ENCODE data around the gene MS4A7. TPM values are rescaled to one million over a fixed set of nuclear protein-coding genes. Genes with fewer than 3 reads are reported as not detected.
"Not testable (repeated sequence)": the region's sequence is repeated elsewhere in the genome, so short reads cannot be mapped to it uniquely, and the experiment has no call there.

The MS4A7 gene
- total RNA-seq, 1 donor from 2014 or later, result not detected

- Histone ChIP-seq H3K79me2 (ENCODE audit: insufficient read depth, low read length) (no peaks in the 10 kb centered on the region), H3K9me3 (ENCODE audit: insufficient read depth, low read depth, low read length) (peaks cover 5% of the 10 kb centered on the region), H3K9ac (ENCODE audit: low read length) (no peak overlapping the region), H3K36me3 (ENCODE audit: insufficient read depth, low read length) (no peaks in the 10 kb centered on the region), H3K4me1 (ENCODE audit: insufficient read depth, low read length) (no peaks in the 10 kb centered on the region), H2AFZ (ENCODE audit: low read depth, low read length) (no peak overlapping the region), H3K4me2 (ENCODE audit: low read length) (no peak overlapping the region), H4K20me1 (ENCODE audit: insufficient read depth, low read length) (peaks cover 4% of the 10 kb centered on the region), H3K4me3 (ENCODE audit: insufficient read depth, low read depth, low read length) (no peak overlapping the region), H3K27me3 (ENCODE audit: insufficient read depth, low read length) (no peaks in the 10 kb centered on the region), H3K27ac (ENCODE audit: low read depth, low read length) (no peak overlapping the region)
- TF ChIP-seq EZH2 (IDR thresholded peaks at IDR 0.05; ENCODE audit: insufficient read depth, low read length) (no peak), CTCF (IDR thresholded peaks at IDR 0.05; ENCODE audit: insufficient read depth, low read depth, low read length) (no peak)
- H3K27me3 Mint-ChIP-seq (ENCODE audit: low read depth, unreplicated experiment), result peaks cover 4% of the 10 kb centered on the region
- no peak overlapping the region for H3K27ac Mint-ChIP-seq (ENCODE audit: unreplicated experiment)
- DNase-seq (ENCODE audit: low read depth), result no peak
- no peak for FAIRE-seq
- H3K36me3 Mint-ChIP-seq (ENCODE audit: low read depth, unreplicated experiment), result no peaks in the 10 kb centered on the region
- H3K9me3 Mint-ChIP-seq (ENCODE audit: unreplicated experiment), result peaks cover 7% of the 10 kb centered on the region
- H3K4me3 Mint-ChIP-seq (ENCODE audit: unreplicated experiment), result no peak overlapping the region
- no peaks in the 10 kb centered on the region for H3K4me1 Mint-ChIP-seq (ENCODE audit: low read depth, unreplicated experiment)
These were observed 16.1 kb upstream of the MS4A7 start for GRCh38 chr11:60362241-60362640.

DNA sequence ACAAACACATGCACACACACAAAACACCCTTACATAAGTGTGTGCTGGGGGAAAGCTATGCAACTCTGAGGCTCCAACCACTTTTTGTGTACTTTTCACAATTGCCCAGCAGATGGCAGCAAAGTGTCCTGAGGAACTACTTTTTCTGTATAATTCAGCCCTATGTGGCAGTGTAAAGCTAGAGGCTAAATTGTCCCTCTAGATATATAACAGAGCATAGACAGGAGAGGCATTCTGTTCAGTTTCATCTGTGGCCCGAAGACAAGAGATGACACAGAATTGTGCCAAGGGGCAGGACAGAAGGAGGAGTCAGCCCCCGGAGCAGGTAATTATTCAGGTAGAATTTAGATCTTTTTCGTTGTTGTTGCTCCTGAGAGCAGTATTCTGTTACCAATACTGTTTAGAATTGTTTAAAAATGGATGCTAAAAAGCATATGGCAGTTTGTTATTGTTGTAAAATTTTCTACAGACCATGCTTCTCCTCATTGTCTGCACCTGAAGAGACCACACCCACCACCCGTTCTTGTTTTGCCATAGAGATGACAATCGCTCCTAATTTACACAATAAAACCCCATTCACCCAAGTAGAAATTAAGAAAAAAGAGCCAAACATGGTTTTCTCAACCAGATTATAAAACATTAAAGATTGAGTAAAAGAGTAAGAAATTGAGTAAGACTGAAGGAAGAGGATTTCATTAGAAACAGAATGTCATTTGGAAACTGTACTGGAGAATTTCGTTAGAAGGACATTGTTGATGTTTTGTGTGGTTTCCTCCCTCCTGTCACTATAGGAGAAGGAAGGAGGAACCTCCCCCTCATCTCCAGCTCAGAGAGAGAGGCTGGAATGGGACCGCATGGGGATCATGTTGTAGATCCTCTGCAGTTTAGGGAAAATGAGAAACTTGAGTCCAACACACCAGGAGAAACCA lies 14.5 kb upstream of the MS4A7 start:
- peaks cover 4% of the 10 kb centered on the region for H4K20me1 ChIP-seq (ENCODE audit: insufficient read depth, low read length)
- TF ChIP-seq EZH2 (IDR thresholded peaks at IDR 0.05; ENCODE audit: insufficient read depth, low read length) (no peak), CTCF (IDR thresholded peaks at IDR 0.05; ENCODE audit: insufficient read depth, low read depth, low read length) (peak; percentile 71)
- no peak overlapping the region for H3K27ac Mint-ChIP-seq (ENCODE audit: unreplicated experiment)
- H2AFZ ChIP-seq (ENCODE audit: low read depth, low read length), result no peak overlapping the region
- no peaks in the 10 kb centered on the region for H3K79me2 ChIP-seq (ENCODE audit: insufficient read depth, low read length)
- H3K27me3 Mint-ChIP-seq (ENCODE audit: low read depth, unreplicated experiment), result peaks cover 4% of the 10 kb centered on the region
- no peaks in the 10 kb centered on the region for H3K36me3 ChIP-seq (ENCODE audit: insufficient read depth, low read length)
- H3K9ac ChIP-seq (ENCODE audit: low read length), result no peak overlapping the region
- FAIRE-seq (no peak), DNase-seq (ENCODE audit: low read depth) (peak; percentile 9)
- H3K27ac ChIP-seq (ENCODE audit: low read depth, low read length), result no peak overlapping the region
- H3K9me3 ChIP-seq (ENCODE audit: insufficient read depth, low read depth, low read length), result peaks cover 5% of the 10 kb centered on the region
- H3K36me3 Mint-ChIP-seq (ENCODE audit: low read depth, unreplicated experiment), result no peaks in the 10 kb centered on the region
- no peaks in the 10 kb centered on the region for H3K4me1 Mint-ChIP-seq (ENCODE audit: low read depth, unreplicated experiment)
- H3K4me1 ChIP-seq (ENCODE audit: insufficient read depth, low read length), result no peaks in the 10 kb centered on the region
- no peak overlapping the region for H3K4me3 ChIP-seq (ENCODE audit: insufficient read depth, low read depth, low read length)
- peaks cover 10% of the 10 kb centered on the region for H3K9me3 Mint-ChIP-seq (ENCODE audit: unreplicated experiment)
- H3K4me2 ChIP-seq (ENCODE audit: low read length), result no peak overlapping the region
- no peaks in the 10 kb centered on the region for H3K27me3 ChIP-seq (ENCODE audit: insufficient read depth, low read length)
- H3K4me3 Mint-ChIP-seq (ENCODE audit: unreplicated experiment), result no peak overlapping the region

GRCh38 chr11:60366262-60366904 lies 11.9 kb upstream of the MS4A7 start:
- not testable (repeated sequence) for H3K36me3 Mint-ChIP-seq (ENCODE audit: low read depth, unreplicated experiment); H3K27me3 Mint-ChIP-seq (ENCODE audit: low read depth, unreplicated experiment); H2AFZ ChIP-seq (ENCODE audit: low read depth, low read length); H3K9me3 Mint-ChIP-seq (ENCODE audit: unreplicated experiment); H3K27me3 ChIP-seq (ENCODE audit: insufficient read depth, low read length); H3K27ac ChIP-seq (ENCODE audit: low read depth, low read length); H3K4me3 ChIP-seq (ENCODE audit: insufficient read depth, low read depth, low read length); H3K4me3 Mint-ChIP-seq (ENCODE audit: unreplicated experiment); H3K4me1 Mint-ChIP-seq (ENCODE audit: low read depth, unreplicated experiment); FAIRE-seq; DNase-seq (ENCODE audit: low read depth); H3K27ac Mint-ChIP-seq (ENCODE audit: unreplicated experiment); H3K9ac ChIP-seq (ENCODE audit: low read length); H3K4me2 ChIP-seq (ENCODE audit: low read length); H3K79me2 ChIP-seq (ENCODE audit: insufficient read depth, low read length); H3K9me3 ChIP-seq (ENCODE audit: insufficient read depth, low read depth, low read length); H4K20me1 ChIP-seq (ENCODE audit: insufficient read depth, low read length); H3K36me3 ChIP-seq (ENCODE audit: insufficient read depth, low read length); H3K4me1 ChIP-seq (ENCODE audit: insufficient read depth, low read length)
